ENCODE results near the gene CCL25. TPM values are rescaled to one million over a fixed set of nuclear protein-coding genes. Genes with fewer than 3 reads are reported as not detected.

CCL25 gene
- total RNA-seq, 4 donors from 2014 or later, result not detected

- H3K4me1 ChIP-seq, result no peaks in the 10 kb centered on the region
- TF ChIP-seq POLR2AphosphoS5 (IDR thresholded peaks at IDR 0.05), result no peak
- no peak for TF ChIP-seq POLR2A (IDR thresholded peaks at IDR 0.05)
- no peak for TF ChIP-seq EP300 (IDR thresholded peaks at IDR 0.05; ENCODE audit: low read depth)
- TF ChIP-seq CTCF (IDR thresholded peaks at IDR 0.05), result no peak
- no peaks in the 10 kb centered on the region for H3K36me3 ChIP-seq
- no peak overlapping the region for H3K4me3 ChIP-seq
- no peak overlapping the region for H3K27ac ChIP-seq
- H3K27me3 ChIP-seq, result no peaks in the 10 kb centered on the region
- H3K9me3 ChIP-seq, result no peaks in the 10 kb centered on the region
- intact Hi-C loops (cut with DNase I; ENCODE audit: low total_unique reads), result no loop called here
- WGBS, 2 donors (ENCODE audit: low coverage in 1 of 2), result 64 to 73% methylated on average over 3 to 19 of the region's 19 CpGs
- DNase-seq, result no peak
- in situ Hi-C loops (cut with MboI; ENCODE audit: low pct_ligation_motif_present in 1 of 4, low pct_unique_long_range_greater_than_20kb in 1 of 4, low sequenced_read_pairs in 3 of 4), result no loop called here
Measured at GRCh38 chr19:8108560-8109445, 56.2 kb downstream of the CCL25 start.

- H3K36me3 ChIP-seq, result no peaks in the 10 kb centered on the region
- H3K9me3 ChIP-seq, result no peaks in the 10 kb centered on the region
- intact Hi-C loops (cut with DNase I; ENCODE audit: low total_unique reads), result no loop called here
- H3K4me3 ChIP-seq, result no peak overlapping the region
- H3K4me1 ChIP-seq, result no peaks in the 10 kb centered on the region
- H3K27me3 ChIP-seq, result no peaks in the 10 kb centered on the region
- in situ Hi-C loops (cut with MboI; ENCODE audit: low pct_ligation_motif_present in 1 of 4, low pct_unique_long_range_greater_than_20kb in 1 of 4, low sequenced_read_pairs in 3 of 4), result no loop called here
- no peak overlapping the region for H3K27ac ChIP-seq
- no peak for DNase-seq
- WGBS, 2 donors (ENCODE audit: low coverage in 1 of 2), result 67% methylated on average over 12 of the region's 12 CpGs; no CpG with 5 or more reads in 1 of the 2 donors
- TF ChIP-seq EP300 (IDR thresholded peaks at IDR 0.05; ENCODE audit: low read depth), result no peak
- no peak for TF ChIP-seq POLR2AphosphoS5 (IDR thresholded peaks at IDR 0.05)
- no peak for TF ChIP-seq CTCF (IDR thresholded peaks at IDR 0.05)
- TF ChIP-seq POLR2A (IDR thresholded peaks at IDR 0.05), result no peak
Measured at GRCh38 chr19:8109455-8109854, 56.9 kb downstream of the CCL25 start.

GRCh38 chr19:8109890-8110662, 57.5 kb downstream of the CCL25 start:
- Histone ChIP-seq H3K27ac (no peak overlapping the region), H3K36me3 (no peaks in the 10 kb centered on the region), H3K27me3 (no peaks in the 10 kb centered on the region), H3K9me3 (no peaks in the 10 kb centered on the region), H3K4me3 (no peak overlapping the region), H3K4me1 (no peaks in the 10 kb centered on the region)
- intact Hi-C loops (cut with DNase I; ENCODE audit: low total_unique reads) (no loop called here), in situ Hi-C loops (cut with MboI; ENCODE audit: low pct_ligation_motif_present in 1 of 4, low pct_unique_long_range_greater_than_20kb in 1 of 4, low sequenced_read_pairs in 3 of 4) (no loop called here)
- TF ChIP-seq POLR2AphosphoS5 (IDR thresholded peaks at IDR 0.05), result no peak
- TF ChIP-seq POLR2A (IDR thresholded peaks at IDR 0.05), result no peak
- no peak for TF ChIP-seq CTCF (IDR thresholded peaks at IDR 0.05)
- TF ChIP-seq EP300 (IDR thresholded peaks at IDR 0.05; ENCODE audit: low read depth), result no peak
- WGBS, 2 donors (ENCODE audit: low coverage in 1 of 2), result 63 to 89% methylated on average over 5 to 7 of the region's 7 CpGs
- DNase-seq, result no peak

- WGBS, 2 donors (ENCODE audit: low coverage in 1 of 2), result 96 to 100% methylated on average over 1 to 16 of the region's 16 CpGs
Measured at GRCh38 chr19:8110931-8111330, 58.4 kb downstream of the CCL25 start.

More at GRCh38 chr19:8110931-8111330, 58.4 kb downstream of the CCL25 start:
- intact Hi-C loops (cut with DNase I; ENCODE audit: low total_unique reads), result no loop called here
- Histone ChIP-seq H3K27ac (no peak overlapping the region), H3K36me3 (no peaks in the 10 kb centered on the region), H3K9me3 (no peaks in the 10 kb centered on the region), H3K4me1 (no peaks in the 10 kb centered on the region), H3K27me3 (no peaks in the 10 kb centered on the region), H3K4me3 (no peak overlapping the region)
- DNase-seq, result no peak
- TF ChIP-seq POLR2A (IDR thresholded peaks at IDR 0.05) (no peak), CTCF (IDR thresholded peaks at IDR 0.05) (no peak), POLR2AphosphoS5 (IDR thresholded peaks at IDR 0.05) (no peak), EP300 (IDR thresholded peaks at IDR 0.05; ENCODE audit: low read depth) (no peak)
- in situ Hi-C loops (cut with MboI; ENCODE audit: low pct_ligation_motif_present in 1 of 4, low pct_unique_long_range_greater_than_20kb in 1 of 4, low sequenced_read_pairs in 3 of 4), result no loop called here

Data from transverse colon (tissue), 4 donors.